Measurements from ENCODE around the gene DCP2. TPM values are rescaled to one million over a fixed set of nuclear protein-coding genes. Genes with fewer than 3 reads are reported as not detected.

DCP2 gene
- total and polyA plus RNA-seq, 3 donors from 2014 or later = 19.8 to 36.8 (median 32.4) TPM

DNA sequence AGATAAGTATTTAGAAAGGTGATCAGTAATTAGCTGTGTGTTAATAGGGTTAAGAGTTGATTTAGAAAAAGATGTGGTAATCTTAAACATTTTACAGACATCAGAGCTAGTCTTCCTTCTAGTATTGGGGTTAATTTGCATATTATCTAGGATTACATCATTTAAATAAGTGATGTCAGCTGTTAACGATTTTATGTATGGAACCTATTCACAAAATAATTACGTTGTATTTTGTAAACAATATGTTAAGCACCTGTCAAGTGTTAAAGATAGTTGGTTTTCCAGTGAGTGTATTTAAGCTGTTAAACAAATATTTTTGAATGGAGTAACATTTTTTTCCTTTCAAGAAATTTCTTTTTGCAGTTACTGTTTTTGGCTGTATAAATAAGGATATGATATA lies 2.2 kb downstream of the DCP2 start:
- H3K4me3 ChIP-seq = no peak overlapping the region
- H3K27me3 ChIP-seq = no peaks in the 10 kb centered on the region
- peaks cover 6% of the 10 kb centered on the region for H3K4me1 ChIP-seq
- 26 to 37% methylated on average over 2 of the region's 2 CpGs for WGBS, 2 donors
- intact Hi-C loops (cut with DNase I; ENCODE audit: low total_unique reads) = no loop called here
- DNase-seq = no peak
- H3K27ac ChIP-seq = no peak overlapping the region
- H3K9me3 ChIP-seq = no peaks in the 10 kb centered on the region
- H3K36me3 ChIP-seq (ENCODE audit: low read depth, missing control alignments) = no peaks in the 10 kb centered on the region
- no peak for TF ChIP-seq POLR2A (IDR thresholded peaks at IDR 0.05)
- no peak for TF ChIP-seq CTCF (IDR thresholded peaks at IDR 0.05)

DNA sequence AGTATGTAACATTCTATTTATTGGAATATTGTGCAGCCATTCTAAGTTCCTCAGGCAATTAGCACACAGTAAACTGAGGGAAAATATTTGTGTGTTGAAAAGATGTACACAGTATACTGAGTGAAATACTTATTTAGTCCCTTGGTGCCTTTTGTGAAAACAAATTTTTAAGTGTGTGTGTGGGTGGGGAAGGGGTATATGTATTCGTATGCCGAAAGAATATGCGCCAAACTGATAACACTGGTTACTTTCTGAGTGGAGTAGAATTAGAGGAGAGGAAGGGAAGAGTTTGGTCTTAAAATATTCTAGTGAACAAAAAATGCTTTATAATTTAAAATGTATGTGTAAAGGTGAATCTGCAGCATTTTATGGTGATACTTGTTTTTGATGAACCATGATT lies 3.1 kb downstream of the DCP2 start:
- Histone ChIP-seq H3K4me1 (peaks cover 6% of the 10 kb centered on the region), H3K9me3 (no peaks in the 10 kb centered on the region), H3K36me3 (ENCODE audit: low read depth, missing control alignments) (no peaks in the 10 kb centered on the region), H3K4me3 (no peak overlapping the region), H3K27me3 (no peaks in the 10 kb centered on the region), H3K27ac (no peak overlapping the region)
- intact Hi-C loops (cut with DNase I; ENCODE audit: low total_unique reads) = no loop called here
- DNase-seq = no peak
- 42 to 55% methylated on average over 3 of the region's 3 CpGs for WGBS, 2 donors
- no peak for TF ChIP-seq CTCF (IDR thresholded peaks at IDR 0.05)
- no peak for TF ChIP-seq POLR2A (IDR thresholded peaks at IDR 0.05)

DNA sequence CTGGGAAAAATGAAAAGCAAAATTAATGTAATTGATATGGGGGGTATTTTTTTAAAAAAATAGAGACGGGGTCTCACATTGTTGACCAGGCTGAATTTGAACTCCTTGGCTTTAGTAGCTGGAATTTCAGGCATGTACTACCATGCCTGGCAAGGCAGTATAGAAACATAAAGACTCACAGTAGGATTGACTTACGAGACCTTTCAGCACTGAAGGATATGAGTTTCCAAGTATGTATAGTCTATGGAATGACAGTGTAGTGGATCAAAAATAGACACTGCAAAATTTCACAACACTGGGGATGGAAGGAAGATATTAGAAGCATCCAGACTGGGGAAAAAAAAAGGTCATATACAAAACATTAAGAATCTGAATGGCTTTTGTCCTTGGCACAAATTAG lies 6.8 kb downstream of the DCP2 start:
- H3K27ac ChIP-seq = no peak overlapping the region
- DNase-seq = no peak
- H3K4me3 ChIP-seq = no peak overlapping the region
- H3K27me3 ChIP-seq = no peaks in the 10 kb centered on the region
- H3K4me1 ChIP-seq = peaks cover under 1% of the 10 kb centered on the region
- intact Hi-C loops (cut with DNase I; ENCODE audit: low total_unique reads) = no loop called here
- TF ChIP-seq CTCF (IDR thresholded peaks at IDR 0.05) (no peak), POLR2A (IDR thresholded peaks at IDR 0.05) (no peak)
- 92 to 96% methylated on average over 2 of the region's 2 CpGs for WGBS, 2 donors
- H3K36me3 ChIP-seq (ENCODE audit: low read depth, missing control alignments) = no peaks in the 10 kb centered on the region
- no peaks in the 10 kb centered on the region for H3K9me3 ChIP-seq

- intact Hi-C loops (cut with DNase I; ENCODE audit: low total_unique reads) = no loop called here
- 91 to 93% methylated on average over 4 of the region's 4 CpGs for WGBS, 2 donors
- no peak for DNase-seq
- Histone ChIP-seq H3K4me1 (no peaks in the 10 kb centered on the region), H3K27ac (no peak overlapping the region), H3K36me3 (ENCODE audit: low read depth, missing control alignments) (no peaks in the 10 kb centered on the region), H3K4me3 (no peak overlapping the region), H3K27me3 (no peaks in the 10 kb centered on the region), H3K9me3 (no peaks in the 10 kb centered on the region)
- no peak for TF ChIP-seq CTCF (IDR thresholded peaks at IDR 0.05)
Observed at GRCh38 chr5:112986224-112986623, 9.6 kb downstream of the DCP2 start.

GRCh38 chr5:112995764-112996618 lies 19.4 kb downstream of the DCP2 start:
- no peak overlapping the region for H3K4me3 ChIP-seq
- H3K36me3 ChIP-seq (ENCODE audit: low read depth, missing control alignments) = no peaks in the 10 kb centered on the region
- peaks cover 8% of the 10 kb centered on the region for H3K4me1 ChIP-seq
- DNase-seq = peak; percentile 88
- intact Hi-C loops (cut with DNase I; ENCODE audit: low total_unique reads) = no loop called here
- TF ChIP-seq CTCF (IDR thresholded peaks at IDR 0.05) = peak; percentile 82 to 89 (median 87)
- TF ChIP-seq POLR2A (IDR thresholded peaks at IDR 0.05) = no peak
- no peaks in the 10 kb centered on the region for H3K27me3 ChIP-seq
- H3K9me3 ChIP-seq = no peaks in the 10 kb centered on the region
- H3K27ac ChIP-seq = no peak overlapping the region
- 34 to 41% methylated on average over 7 of the region's 7 CpGs for WGBS, 2 donors
